Ishikawa (cell line): ENCODE measurements around the gene RRP1.

Experiments used
- CEBPB ChIP-seq: IDR thresholded peaks from 2 replicates; pipeline ENCODE4 v1.6.1; 2012
- NFIC ChIP-seq: IDR thresholded peaks from 2 replicates; pipeline ENCODE4 v1.6.1; 2012
- TAF1 ChIP-seq: IDR thresholded peaks from 2 replicates; pipeline ENCODE4 v1.6.1; 2012; ENCODE audit warnings: low read depth, mild to moderate bottlenecking
- ZBTB7A ChIP-seq: IDR thresholded peaks from 2 replicates; pipeline ENCODE4 v1.6.1; 2012; ENCODE audit warnings: low read depth

- TF ChIP-seq TAF1 (no peak), NFIC (no peak), CEBPB (no peak), ZBTB7A (no peak; the same call in 1 of the 2 replicates)
These were observed 19.0 kb downstream of the RRP1 start for GRCh38 chr21:43808367-43808766.
